ENCODE data around the gene NSUN2.
"Not testable (repeated sequence)": the region's sequence is repeated elsewhere in the genome, so short reads cannot be mapped to it uniquely, and the experiment has no call there.

Gene NSUN2

DNA sequence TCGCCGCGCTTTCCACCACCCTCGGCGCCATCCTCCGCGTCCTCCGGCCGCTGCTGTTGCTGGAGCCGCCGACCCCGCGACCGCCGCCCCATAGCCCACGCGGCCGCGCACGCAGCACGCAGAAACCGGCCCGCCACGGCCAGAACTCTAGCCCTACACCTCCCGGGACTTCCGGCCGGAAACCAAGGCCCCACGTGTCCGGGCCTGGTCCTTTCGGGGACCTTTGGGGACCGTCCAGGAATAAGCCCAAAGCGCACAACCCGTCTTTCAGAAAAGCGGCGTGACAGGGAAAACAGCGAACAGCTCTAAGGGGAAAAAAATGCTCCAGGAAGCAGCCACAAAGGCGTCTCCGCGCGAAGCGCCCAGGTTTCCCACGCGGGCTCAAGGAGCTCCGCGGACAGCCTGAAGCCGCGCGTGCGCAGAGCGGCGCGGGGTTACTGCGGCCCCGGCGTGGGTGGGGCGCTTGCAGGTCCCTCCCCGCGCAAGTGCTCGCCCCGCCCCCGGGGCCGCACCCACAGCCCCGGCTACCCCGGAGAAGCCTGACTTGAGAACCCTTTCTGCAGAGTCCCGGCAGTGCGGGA, at the start of gene NSUN2, which contains the start of gene SRD5A1:
NSUN2 (minus strand) TSS at position 157 of the 581 bp plus-strand sequence; CDS start at position 92, 65 bp downstream.
SRD5A1 (plus strand) TSS at position 553 of the 581 bp plus-strand sequence. CDS start 137 bp downstream, outside the sequence.
- H3K27ac Mint-ChIP-seq (ENCODE audit: low read depth), result peak within 1 kb of the TSS; percentile 96
- H3K4me3 Mint-ChIP-seq, result peak within 1 kb of the TSS; percentile 91
- H3K27me3 Mint-ChIP-seq, result no peaks in the 10 kb centered on the region
- ATAC-seq (replicated peaks; ENCODE audit: extremely low read depth, poor library complexity, severe bottlenecking) (peak; percentile 85), DNase-seq (ENCODE audit: low spot score in 2 of 2) (peak; percentile 89 to 96)
- H3K4me1 Mint-ChIP-seq, result peaks cover 52% of the 10 kb centered on the region
- H3K9me3 Mint-ChIP-seq, result no peaks in the 10 kb centered on the region
- peaks cover 37% of the 10 kb centered on the region for H3K36me3 Mint-ChIP-seq (ENCODE audit: insufficient read depth)

DNA sequence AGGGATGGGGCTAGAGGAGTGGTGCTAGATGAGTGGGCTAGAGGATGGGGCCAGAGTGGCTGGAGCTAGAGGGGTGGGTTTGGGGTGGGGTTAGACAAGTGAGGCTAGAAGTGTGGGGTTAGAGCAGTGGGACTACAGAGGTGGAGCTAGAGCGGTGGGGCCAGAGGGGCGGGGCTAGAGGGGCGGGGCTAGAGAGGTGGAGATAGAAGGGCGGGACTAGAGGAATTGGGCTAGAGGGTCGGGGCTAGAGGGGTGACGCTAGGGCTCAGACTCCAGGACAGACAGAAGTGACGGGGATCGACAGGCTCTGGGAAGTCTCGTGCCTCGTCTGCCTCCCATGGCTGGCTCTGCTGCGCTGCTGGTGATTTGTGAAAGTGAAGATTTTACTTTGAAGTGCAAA, 49.4 kb upstream of the NSUN2 start:
- DNase-seq (ENCODE audit: low spot score in 2 of 2) (no peak), ATAC-seq (replicated peaks; ENCODE audit: extremely low read depth, poor library complexity, severe bottlenecking) (no peak)
- Mint-ChIP-seq H3K9me3 (no peaks in the 10 kb centered on the region), H3K4me1 (peaks cover under 1% of the 10 kb centered on the region), H3K36me3 (ENCODE audit: insufficient read depth) (no peaks in the 10 kb centered on the region), H3K27ac (ENCODE audit: low read depth) (no peak overlapping the region), H3K4me3 (no peak overlapping the region), H3K27me3 (peaks cover 29% of the 10 kb centered on the region)

DNA sequence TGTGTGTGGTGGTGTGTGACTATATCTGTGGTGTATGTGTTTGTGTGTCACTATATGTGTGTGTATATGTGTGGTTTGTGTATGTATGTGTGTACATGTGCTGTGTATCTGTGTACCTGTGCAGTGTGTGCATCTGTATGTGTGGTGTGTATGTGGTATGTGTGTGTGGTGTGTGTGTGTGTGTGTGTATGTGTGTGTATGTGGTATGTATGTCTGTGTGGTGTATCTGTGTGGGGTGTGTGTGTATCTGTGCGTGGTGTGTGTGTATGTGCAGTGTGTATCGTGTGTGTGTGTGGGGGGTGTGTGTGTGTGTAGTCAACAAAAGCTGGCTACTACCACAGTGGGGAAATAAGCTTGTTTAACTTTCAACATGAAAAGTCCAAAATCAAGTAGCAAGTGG, 48.8 kb upstream of the NSUN2 start:
- H3K4me1 Mint-ChIP-seq, result no peaks in the 10 kb centered on the region

DNA sequence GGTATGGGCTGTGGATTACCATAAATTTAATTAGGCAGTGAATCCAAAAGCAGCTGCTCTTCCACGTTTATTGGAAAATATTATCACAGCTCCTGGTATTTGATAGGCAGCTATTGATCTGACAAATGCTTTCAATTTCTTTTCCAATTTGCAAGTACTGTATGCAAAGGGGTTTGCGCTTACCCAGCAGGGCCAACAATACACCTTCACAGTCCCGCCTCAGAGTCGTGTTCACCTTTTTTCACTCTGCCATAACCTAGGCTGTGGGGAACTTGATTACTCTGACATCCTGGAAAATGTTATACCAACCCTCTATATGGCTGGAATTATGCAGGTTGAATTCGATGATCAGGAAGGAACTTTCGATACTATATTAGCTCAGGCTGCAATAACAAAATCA, 48.1 kb upstream of the NSUN2 start:
- H3K9me3 Mint-ChIP-seq, result no peaks in the 10 kb centered on the region
- H3K27ac Mint-ChIP-seq (ENCODE audit: low read depth), result no peak overlapping the region

More for the DNA sequence above, 48.8 kb upstream of the NSUN2 start:
- no peak for ATAC-seq (replicated peaks; ENCODE audit: extremely low read depth, poor library complexity, severe bottlenecking)
- no peaks in the 10 kb centered on the region for H3K9me3 Mint-ChIP-seq
- H3K4me3 Mint-ChIP-seq, result no peak overlapping the region
- DNase-seq (ENCODE audit: low spot score in 2 of 2), result no peak
- no peaks in the 10 kb centered on the region for H3K36me3 Mint-ChIP-seq (ENCODE audit: insufficient read depth)
- H3K27me3 Mint-ChIP-seq, result peaks cover 23% of the 10 kb centered on the region
- no peak overlapping the region for H3K27ac Mint-ChIP-seq (ENCODE audit: low read depth)

DNA sequence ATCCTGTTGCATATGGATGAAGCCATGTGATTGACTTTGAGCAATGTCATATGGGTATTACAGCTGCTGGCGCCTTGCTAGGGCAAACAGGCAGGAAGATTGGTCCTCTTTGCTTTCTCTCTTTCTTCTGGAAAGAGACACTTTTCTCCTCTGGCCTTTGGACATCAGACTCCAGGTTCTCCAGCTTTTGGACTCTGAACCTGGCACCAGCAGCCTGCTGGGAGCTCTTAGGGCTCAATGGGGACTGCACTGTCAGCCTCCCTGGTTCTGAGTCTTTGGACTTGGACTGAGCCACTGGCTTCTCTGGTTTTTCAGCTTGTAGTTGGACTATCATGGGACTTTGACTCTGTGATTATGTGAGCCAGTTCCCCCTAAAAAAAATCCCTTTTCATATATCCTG, 45.5 kb upstream of the NSUN2 start:
- Mint-ChIP-seq H3K27me3 (no peaks in the 10 kb centered on the region), H3K36me3 (ENCODE audit: insufficient read depth) (no peaks in the 10 kb centered on the region), H3K27ac (ENCODE audit: low read depth) (no peak overlapping the region), H3K4me3 (no peak overlapping the region), H3K9me3 (no peaks in the 10 kb centered on the region), H3K4me1 (no peaks in the 10 kb centered on the region)
- ATAC-seq (replicated peaks; ENCODE audit: extremely low read depth, poor library complexity, severe bottlenecking) (no peak), DNase-seq (ENCODE audit: low spot score in 2 of 2) (no peak)

More for the DNA sequence above, 48.1 kb upstream of the NSUN2 start:
- no peaks in the 10 kb centered on the region for H3K36me3 Mint-ChIP-seq (ENCODE audit: insufficient read depth)
- DNase-seq (ENCODE audit: low spot score in 2 of 2) (no peak), ATAC-seq (replicated peaks; ENCODE audit: extremely low read depth, poor library complexity, severe bottlenecking) (no peak)
- peaks cover 15% of the 10 kb centered on the region for H3K27me3 Mint-ChIP-seq
- H3K4me1 Mint-ChIP-seq, result no peaks in the 10 kb centered on the region
- no peak overlapping the region for H3K4me3 Mint-ChIP-seq

DNA sequence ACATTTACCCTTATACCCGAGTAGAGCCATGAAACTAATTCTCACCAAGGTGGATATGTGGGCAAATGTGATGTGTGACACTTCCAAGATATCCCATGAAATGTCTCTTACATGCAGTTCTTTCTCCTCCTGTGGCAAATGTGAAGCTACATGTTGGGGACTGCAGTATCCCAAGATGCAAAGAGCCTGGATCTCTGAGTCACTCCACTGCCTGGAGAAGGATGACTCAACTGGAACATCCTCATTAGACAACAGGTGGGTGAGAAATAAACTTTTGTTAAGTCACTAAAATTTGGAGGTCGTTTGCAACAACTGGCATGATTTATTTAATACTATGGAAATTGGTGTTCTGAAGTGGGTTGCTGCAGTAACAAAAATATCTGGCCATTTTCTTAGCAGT, 43.9 kb upstream of the NSUN2 start:
- DNase-seq (ENCODE audit: low spot score in 2 of 2), result no peak
- no peak for ATAC-seq (replicated peaks; ENCODE audit: extremely low read depth, poor library complexity, severe bottlenecking)
- no peaks in the 10 kb centered on the region for H3K4me1 Mint-ChIP-seq
- H3K27me3 Mint-ChIP-seq, result no peaks in the 10 kb centered on the region
- no peaks in the 10 kb centered on the region for H3K9me3 Mint-ChIP-seq
- no peak overlapping the region for H3K27ac Mint-ChIP-seq (ENCODE audit: low read depth)
- no peaks in the 10 kb centered on the region for H3K36me3 Mint-ChIP-seq (ENCODE audit: insufficient read depth)
- H3K4me3 Mint-ChIP-seq, result no peak overlapping the region

DNA sequence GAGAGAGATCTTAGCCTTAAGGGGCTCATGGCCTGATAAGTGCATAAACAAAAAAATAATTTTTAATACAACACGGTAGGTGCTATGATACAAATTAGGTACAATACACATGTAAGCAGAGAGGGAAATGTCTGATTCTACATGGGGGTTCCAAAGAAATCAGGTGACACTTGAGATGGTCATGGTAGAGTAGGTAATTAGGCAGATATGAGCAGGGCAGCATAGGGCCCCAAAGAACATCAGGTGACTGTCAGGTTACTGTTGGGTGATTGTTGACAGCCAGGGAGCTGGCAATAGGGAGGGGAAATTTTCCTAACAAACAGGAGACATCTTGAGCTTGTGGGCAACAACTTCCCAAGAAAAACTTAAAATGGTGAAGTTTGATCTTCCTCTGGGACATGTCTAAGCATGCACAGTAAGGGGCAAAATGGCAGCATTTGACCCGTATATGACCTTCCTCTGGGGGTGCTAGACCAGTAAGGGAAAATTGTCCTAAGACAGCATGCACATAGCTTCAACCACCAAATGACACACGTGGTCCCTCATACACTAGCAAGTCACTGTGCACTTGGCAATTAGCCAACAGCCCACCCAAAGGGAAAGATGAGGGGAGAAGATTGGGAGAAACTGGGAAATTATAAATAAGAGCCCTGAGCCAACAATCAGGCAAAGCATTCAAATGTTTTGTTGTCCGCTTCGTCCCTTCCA, 43.1 kb upstream of the NSUN2 start:
- H3K9me3 Mint-ChIP-seq, result no peaks in the 10 kb centered on the region

DNA sequence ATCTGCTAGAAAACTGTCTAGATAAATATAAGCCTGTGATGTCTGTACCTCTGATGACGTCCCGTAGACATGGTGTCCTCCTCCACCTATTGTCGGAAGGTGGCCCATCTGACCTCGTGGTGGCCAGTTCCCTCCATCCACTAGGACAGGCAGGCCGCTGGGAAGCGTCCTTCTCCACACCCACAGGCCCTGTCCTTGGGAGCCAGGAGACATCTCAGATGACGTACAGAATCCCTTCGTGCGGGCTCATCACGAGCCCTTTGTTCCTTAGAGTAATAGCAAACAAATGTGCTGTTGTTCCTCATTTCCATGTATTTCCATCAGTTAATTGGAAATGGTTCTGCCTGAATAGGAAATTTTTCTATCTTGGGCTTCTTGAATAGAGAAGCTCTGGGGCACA, 42.0 kb upstream of the NSUN2 start:
- H3K9me3 Mint-ChIP-seq, result no peaks in the 10 kb centered on the region
- no peaks in the 10 kb centered on the region for H3K27me3 Mint-ChIP-seq

More for the DNA sequence above, 43.1 kb upstream of the NSUN2 start:
- H3K36me3 Mint-ChIP-seq (ENCODE audit: insufficient read depth), result no peaks in the 10 kb centered on the region
- no peak for ATAC-seq (replicated peaks; ENCODE audit: extremely low read depth, poor library complexity, severe bottlenecking)
- no peaks in the 10 kb centered on the region for H3K27me3 Mint-ChIP-seq
- H3K27ac Mint-ChIP-seq (ENCODE audit: low read depth), result no peak overlapping the region
- DNase-seq (ENCODE audit: low spot score in 2 of 2), result no peak
- H3K4me1 Mint-ChIP-seq, result no peaks in the 10 kb centered on the region
- no peak overlapping the region for H3K4me3 Mint-ChIP-seq

DNA sequence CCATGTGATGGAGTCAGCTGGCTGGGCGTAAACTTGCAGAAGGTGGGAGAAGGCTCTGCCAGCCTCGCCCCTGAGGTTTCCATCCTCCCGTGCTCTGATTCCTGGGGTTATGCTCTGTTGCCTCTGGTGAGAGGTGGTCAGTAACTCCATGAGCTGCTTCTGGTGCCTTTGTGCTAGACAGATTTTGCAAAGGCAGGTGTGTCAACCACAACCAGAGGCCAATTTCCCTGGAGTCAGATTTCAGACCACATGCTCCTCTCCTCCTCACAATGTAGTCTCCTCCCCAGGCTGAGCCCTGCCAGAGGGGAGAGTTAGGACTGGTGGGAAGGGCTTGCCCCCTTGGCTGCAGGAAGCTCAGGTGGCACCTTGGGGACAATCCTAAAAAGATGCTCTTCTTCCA, 41.6 kb upstream of the NSUN2 start:
- no peak for ATAC-seq (replicated peaks; ENCODE audit: extremely low read depth, poor library complexity, severe bottlenecking)
- Mint-ChIP-seq H3K27me3 (no peaks in the 10 kb centered on the region), H3K9me3 (no peaks in the 10 kb centered on the region), H3K36me3 (ENCODE audit: insufficient read depth) (no peaks in the 10 kb centered on the region), H3K27ac (ENCODE audit: low read depth) (no peak overlapping the region), H3K4me1 (no peaks in the 10 kb centered on the region), H3K4me3 (no peak overlapping the region)
- DNase-seq (ENCODE audit: low spot score in 2 of 2), result no peak

More for the DNA sequence above, 42.0 kb upstream of the NSUN2 start:
- H3K4me3 Mint-ChIP-seq, result no peak overlapping the region
- H3K4me1 Mint-ChIP-seq, result no peaks in the 10 kb centered on the region
- no peak overlapping the region for H3K27ac Mint-ChIP-seq (ENCODE audit: low read depth)
- DNase-seq (ENCODE audit: low spot score in 2 of 2) (no peak), ATAC-seq (replicated peaks; ENCODE audit: extremely low read depth, poor library complexity, severe bottlenecking) (no peak)
- H3K36me3 Mint-ChIP-seq (ENCODE audit: insufficient read depth), result no peaks in the 10 kb centered on the region

DNA sequence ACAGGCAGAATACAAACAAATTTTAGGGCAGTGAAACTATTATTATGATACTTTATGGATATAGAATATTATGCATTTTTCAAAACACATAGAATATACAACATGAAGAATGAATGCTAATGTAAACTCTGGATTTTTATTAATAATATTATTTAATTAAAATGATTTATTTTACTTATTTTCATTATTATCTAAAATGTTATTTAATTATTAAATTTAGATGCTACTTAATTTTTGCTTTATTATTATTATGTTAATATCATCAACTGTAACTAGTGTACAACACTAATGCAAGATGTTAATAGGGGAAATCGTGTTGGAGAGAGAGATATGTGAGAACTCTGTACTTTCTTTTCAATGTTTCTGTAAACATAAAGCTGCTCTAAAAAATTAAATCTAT, 41.1 kb upstream of the NSUN2 start:
- Mint-ChIP-seq H3K4me3 (no peak overlapping the region), H3K27ac (ENCODE audit: low read depth) (no peak overlapping the region), H3K9me3 (no peaks in the 10 kb centered on the region), H3K27me3 (no peaks in the 10 kb centered on the region), H3K4me1 (no peaks in the 10 kb centered on the region), H3K36me3 (ENCODE audit: insufficient read depth) (no peaks in the 10 kb centered on the region)
- ATAC-seq (replicated peaks; ENCODE audit: extremely low read depth, poor library complexity, severe bottlenecking) (no peak), DNase-seq (ENCODE audit: low spot score in 2 of 2) (no peak)

DNA sequence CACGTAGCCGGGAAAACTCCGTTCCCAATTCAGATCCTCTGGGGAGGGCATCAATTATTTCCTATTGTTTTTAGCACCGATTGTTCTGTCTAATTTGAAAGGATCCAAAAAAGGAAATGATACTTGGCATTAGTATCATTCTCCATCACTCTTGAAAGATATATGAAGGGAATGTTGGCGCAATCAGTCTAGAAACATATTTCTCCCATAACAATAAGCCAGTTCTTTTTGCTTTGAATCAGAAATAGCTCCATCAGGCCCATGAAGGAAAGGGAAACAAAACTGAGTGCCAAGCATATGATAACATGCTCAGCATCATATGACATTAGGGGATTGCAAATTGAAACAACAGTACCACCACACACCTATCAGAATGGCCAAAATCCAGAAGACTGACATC, 40.2 kb upstream of the NSUN2 start:
- ATAC-seq (replicated peaks; ENCODE audit: extremely low read depth, poor library complexity, severe bottlenecking), result no peak
- H3K9me3 Mint-ChIP-seq, result no peaks in the 10 kb centered on the region
- no peaks in the 10 kb centered on the region for H3K4me1 Mint-ChIP-seq
- H3K27ac Mint-ChIP-seq (ENCODE audit: low read depth), result no peak overlapping the region
- no peaks in the 10 kb centered on the region for H3K36me3 Mint-ChIP-seq (ENCODE audit: insufficient read depth)
- no peak overlapping the region for H3K4me3 Mint-ChIP-seq
- DNase-seq (ENCODE audit: low spot score in 2 of 2), result no peak
- H3K27me3 Mint-ChIP-seq, result no peaks in the 10 kb centered on the region

DNA sequence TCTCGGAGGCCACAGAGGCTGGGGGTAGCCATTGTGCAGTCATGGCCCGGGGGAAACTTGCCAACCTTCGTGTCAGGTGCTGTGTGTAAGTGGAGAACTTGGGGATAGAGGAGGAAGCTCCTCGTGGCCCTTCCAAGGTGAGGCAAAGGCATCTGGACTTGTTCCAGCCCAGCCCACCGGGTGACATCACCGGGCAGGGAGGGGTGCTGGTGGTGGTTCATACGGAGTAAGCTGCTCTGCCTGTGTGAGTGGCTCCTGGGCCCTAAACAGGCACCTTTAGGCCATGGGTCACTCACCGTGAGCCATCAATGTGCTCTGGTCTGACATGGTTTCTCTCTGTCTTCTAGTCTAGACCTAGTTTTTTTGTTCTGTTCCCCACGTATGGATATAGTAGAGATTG, 35.9 kb upstream of the NSUN2 start:
- ATAC-seq (replicated peaks; ENCODE audit: extremely low read depth, poor library complexity, severe bottlenecking); H3K27me3 Mint-ChIP-seq; H3K27ac Mint-ChIP-seq (ENCODE audit: low read depth); H3K4me3 Mint-ChIP-seq; H3K4me1 Mint-ChIP-seq; H3K36me3 Mint-ChIP-seq (ENCODE audit: insufficient read depth); DNase-seq (ENCODE audit: low spot score in 2 of 2); H3K9me3 Mint-ChIP-seq: not testable (repeated sequence)

DNA sequence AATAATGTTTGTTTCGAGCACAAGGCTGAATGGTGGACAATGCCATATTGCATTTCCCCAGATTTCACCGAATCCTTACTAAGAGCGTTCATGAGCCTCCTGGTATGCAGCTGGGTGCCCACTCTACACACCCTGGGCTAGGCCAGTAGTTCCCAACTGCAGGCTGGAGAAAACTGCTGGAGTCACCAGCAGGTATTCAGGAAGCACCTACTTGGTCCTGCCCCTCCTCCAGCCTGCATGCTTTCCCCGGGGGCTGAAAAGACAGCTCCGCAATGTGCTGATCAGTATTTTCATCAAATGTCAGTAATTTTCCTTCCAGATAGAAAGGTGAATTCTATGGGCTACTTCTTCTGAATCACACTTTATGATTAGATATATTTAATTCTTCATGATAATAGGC, 34.8 kb upstream of the NSUN2 start:
- H3K4me1 Mint-ChIP-seq, result no peaks in the 10 kb centered on the region

More for the DNA sequence above, 34.8 kb upstream of the NSUN2 start:
- Mint-ChIP-seq H3K27me3 (no peaks in the 10 kb centered on the region), H3K36me3 (ENCODE audit: insufficient read depth) (no peaks in the 10 kb centered on the region), H3K4me3 (no peak overlapping the region), H3K27ac (ENCODE audit: low read depth) (no peak overlapping the region), H3K9me3 (no peaks in the 10 kb centered on the region)
- ATAC-seq (replicated peaks; ENCODE audit: extremely low read depth, poor library complexity, severe bottlenecking) (no peak), DNase-seq (ENCODE audit: low spot score in 2 of 2) (no peak)
